Neuron (in vitro differentiated cells): Measurements from ENCODE around the gene TUSC7.

ENCODE experiments used
- H2AFZ ChIP-seq: one replicate; pipeline ENCODE4 v1.6.1; 2013; ENCODE audit warnings: low read depth, mild to moderate bottlenecking, inconsistent platforms, low read length, moderate library complexity
- H3K27me3 ChIP-seq: one replicate; pipeline ENCODE4 v1.6.1; 2013; ENCODE audit warnings: low read length; ENCODE audit not compliant: insufficient read depth
- H3K36me3 ChIP-seq: one replicate; pipeline ENCODE4 v1.6.1; 2013; ENCODE audit warnings: low read length; ENCODE audit not compliant: insufficient read depth
- H3K4me1 ChIP-seq: one replicate; pipeline ENCODE4 v1.6.1; 2013; ENCODE audit warnings: low read length; ENCODE audit not compliant: insufficient read depth
- H3K4me3 ChIP-seq: 2 replicates; pipeline ENCODE4 v1.5.1; 2013; ENCODE audit warnings: mild to moderate bottlenecking, low read length, moderate library complexity
- H3K9me3 ChIP-seq: one replicate; pipeline ENCODE4 v1.6.1; 2013; ENCODE audit warnings: low read length

The TUSC7 gene

DNA sequence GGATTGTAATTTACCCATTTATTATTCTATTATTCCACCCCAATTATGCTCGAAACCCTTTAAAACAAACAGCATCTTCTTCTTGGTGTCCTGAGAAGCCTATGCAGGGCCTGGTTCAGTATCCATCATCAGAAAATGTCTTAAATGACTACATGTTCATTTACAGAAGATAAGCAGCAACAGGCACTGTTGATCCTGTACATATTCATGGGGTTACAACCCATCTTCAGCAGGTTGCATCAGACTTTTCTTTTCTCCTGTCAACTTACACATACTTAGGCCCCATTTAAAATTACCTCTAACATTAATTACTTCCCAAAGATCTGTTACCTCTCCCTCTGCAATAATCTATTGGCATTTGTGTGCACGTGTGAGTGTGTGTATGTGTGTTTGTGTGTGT lies 18.9 kb downstream of the TUSC7 start:
- H3K4me3 ChIP-seq, result no peak overlapping the region
- no peaks in the 10 kb centered on the region for H3K36me3 ChIP-seq
- no peaks in the 10 kb centered on the region for H3K27me3 ChIP-seq
- no peak overlapping the region for H2AFZ ChIP-seq
- no peaks in the 10 kb centered on the region for H3K4me1 ChIP-seq
- no peaks in the 10 kb centered on the region for H3K9me3 ChIP-seq

- H3K27me3 ChIP-seq, result no peaks in the 10 kb centered on the region
- H3K9me3 ChIP-seq, result peaks cover 6% of the 10 kb centered on the region
- no peaks in the 10 kb centered on the region for H3K4me1 ChIP-seq
- H3K4me3 ChIP-seq, result no peak overlapping the region
- H3K36me3 ChIP-seq, result no peaks in the 10 kb centered on the region
- H2AFZ ChIP-seq, result no peak overlapping the region
These were observed 24.7 kb downstream of the TUSC7 start for GRCh38 chr3:116734243-116734642.

- peaks cover 2% of the 10 kb centered on the region for H3K4me1 ChIP-seq
- no peak overlapping the region for H2AFZ ChIP-seq
- no peaks in the 10 kb centered on the region for H3K36me3 ChIP-seq
- H3K9me3 ChIP-seq, result peaks cover 6% of the 10 kb centered on the region
- H3K4me3 ChIP-seq, result no peak overlapping the region
- H3K27me3 ChIP-seq, result no peaks in the 10 kb centered on the region
These were observed 30.1 kb downstream of the TUSC7 start for GRCh38 chr3:116739678-116740077.

DNA sequence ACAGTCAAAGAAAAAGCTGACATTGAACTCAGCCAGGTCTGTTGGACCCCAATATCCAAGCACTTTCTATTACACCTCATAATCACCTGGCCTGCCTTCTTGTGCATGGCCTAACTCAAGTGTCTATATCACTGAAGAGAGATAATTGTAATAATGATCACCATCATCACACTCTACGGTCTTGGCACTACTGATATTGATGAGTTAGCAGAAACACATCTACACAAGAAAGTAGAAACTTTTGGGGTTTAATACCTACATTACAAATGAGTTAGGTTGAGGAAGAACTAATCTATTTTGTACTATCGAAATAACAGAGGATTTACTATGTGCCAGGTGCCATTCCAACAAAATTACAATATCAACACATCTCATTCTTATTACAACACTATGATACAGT lies 30.7 kb downstream of the TUSC7 start:
- Histone ChIP-seq H3K4me3 (no peak overlapping the region), H2AFZ (no peak overlapping the region), H3K36me3 (no peaks in the 10 kb centered on the region), H3K9me3 (peaks cover 4% of the 10 kb centered on the region), H3K4me1 (peaks cover 2% of the 10 kb centered on the region), H3K27me3 (no peaks in the 10 kb centered on the region)

DNA sequence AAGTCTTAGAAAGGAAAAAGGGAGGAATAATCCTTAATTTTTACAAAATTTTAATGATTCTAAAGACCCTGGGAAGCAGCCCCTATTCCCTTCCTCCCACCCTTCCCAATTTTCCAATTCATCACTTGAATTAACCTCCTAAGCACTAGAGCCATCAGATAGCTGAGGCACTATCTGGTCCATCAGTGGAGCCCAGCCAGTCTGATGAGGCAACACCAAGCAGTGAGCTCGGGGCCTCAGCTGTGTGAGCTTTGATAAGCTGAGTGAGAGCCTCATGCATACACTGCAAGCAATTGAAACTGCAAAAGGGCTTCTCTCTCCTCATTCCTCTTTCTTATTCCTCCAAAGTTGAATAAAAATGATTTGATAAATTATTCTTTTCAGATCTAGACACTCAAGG lies 31.9 kb downstream of the TUSC7 start:
- Histone ChIP-seq H3K27me3 (no peaks in the 10 kb centered on the region), H3K4me1 (peaks cover 2% of the 10 kb centered on the region), H2AFZ (no peak overlapping the region), H3K4me3 (no peak overlapping the region), H3K36me3 (no peaks in the 10 kb centered on the region), H3K9me3 (no peaks in the 10 kb centered on the region)

DNA sequence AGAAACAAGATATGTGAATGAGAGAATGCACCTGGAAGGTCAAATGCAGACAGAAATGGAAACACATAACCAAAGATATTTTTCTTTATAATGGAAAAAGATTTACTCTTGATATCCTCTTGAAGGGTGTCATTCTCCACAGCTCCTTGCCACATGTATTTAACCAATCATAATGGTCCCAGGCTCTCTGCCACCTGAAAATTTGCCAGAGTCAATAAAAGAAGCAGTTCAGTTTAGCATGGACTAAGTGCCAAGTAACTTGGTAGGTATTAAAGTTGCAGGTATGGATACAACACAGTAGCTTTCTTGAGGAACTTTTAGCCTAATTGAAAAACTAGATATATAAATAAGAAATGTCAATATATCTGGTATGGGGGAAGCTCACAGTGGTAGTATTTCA lies 33.5 kb downstream of the TUSC7 start:
- Histone ChIP-seq H3K4me1 (peaks cover 2% of the 10 kb centered on the region), H3K4me3 (no peak overlapping the region), H3K36me3 (no peaks in the 10 kb centered on the region), H3K9me3 (no peaks in the 10 kb centered on the region), H3K27me3 (no peaks in the 10 kb centered on the region), H2AFZ (no peak overlapping the region)

DNA sequence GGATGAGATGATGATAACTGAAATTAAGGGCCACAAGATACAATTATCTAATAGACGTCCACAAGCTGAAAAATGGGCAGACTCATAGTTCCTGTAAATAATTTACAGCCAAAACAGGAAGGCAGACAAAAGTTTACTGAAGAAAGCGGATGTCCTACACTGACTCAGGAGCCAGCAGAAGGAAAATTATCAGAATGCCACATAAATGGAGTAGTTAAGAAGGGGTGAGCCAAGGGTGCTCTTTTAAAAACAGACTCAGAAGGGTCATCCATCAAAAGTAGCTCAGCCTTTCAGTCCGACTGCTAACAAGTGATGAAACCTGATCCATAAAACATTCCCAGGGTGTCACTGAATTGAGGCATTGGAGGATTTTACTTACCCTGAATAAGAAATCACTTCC lies 39.8 kb downstream of the TUSC7 start:
- H3K4me1 ChIP-seq, result peaks cover 5% of the 10 kb centered on the region
- no peaks in the 10 kb centered on the region for H3K36me3 ChIP-seq
- H3K4me3 ChIP-seq, result no peak overlapping the region
- no peak overlapping the region for H2AFZ ChIP-seq
- no peaks in the 10 kb centered on the region for H3K27me3 ChIP-seq
- no peaks in the 10 kb centered on the region for H3K9me3 ChIP-seq

- H3K9me3 ChIP-seq, result no peaks in the 10 kb centered on the region
- H3K4me1 ChIP-seq, result peaks cover 3% of the 10 kb centered on the region
- no peak overlapping the region for H2AFZ ChIP-seq
- no peaks in the 10 kb centered on the region for H3K27me3 ChIP-seq
- no peak overlapping the region for H3K4me3 ChIP-seq
- H3K36me3 ChIP-seq, result no peaks in the 10 kb centered on the region
These were observed 47.7 kb downstream of the TUSC7 start for GRCh38 chr3:116757315-116757714.

GRCh38 chr3:116759316-116759715 lies 49.7 kb downstream of the TUSC7 start:
- H3K36me3 ChIP-seq, result no peaks in the 10 kb centered on the region
- H2AFZ ChIP-seq, result no peak overlapping the region
- no peaks in the 10 kb centered on the region for H3K27me3 ChIP-seq
- peaks cover 3% of the 10 kb centered on the region for H3K4me1 ChIP-seq
- no peaks in the 10 kb centered on the region for H3K9me3 ChIP-seq
- H3K4me3 ChIP-seq, result no peak overlapping the region
